Measurements from ENCODE around the gene LENG1. TPM values are rescaled to one million over a fixed set of nuclear protein-coding genes. Genes with fewer than 3 reads are reported as not detected.

LENG1 gene
- total and polyA plus RNA-seq, 9 of the 15 experiments (the other 6 are each of a cell fraction or from before 2014, with no cell fraction given), result 0.30 to 10.5 (median 4.7) TPM

- BruUV-seq (replicated peaks), result TSS peak; percentile 92
- Histone ChIP-seq H4K20me1 (replicated peaks; ENCODE audit: control insufficient read depth, insufficient read depth, low read length) (no peaks in the 10 kb centered on the region), H3K36me3 (ENCODE audit: control insufficient read depth, insufficient read depth, low read length) (peaks cover 44% of the 10 kb centered on the region; the same call in 2 of the 3 replicates), H3K79me2 (ENCODE audit: control insufficient read depth, insufficient read depth, low read length) (peaks cover 34% of the 10 kb centered on the region), H3K9me1 (ENCODE audit: control insufficient read depth, insufficient read depth, low read length) (peaks cover 3% of the 10 kb centered on the region), H3K9ac (ENCODE audit: insufficient read depth in 1 of 2, low read depth in 2 of 2, low read length in 2 of 2) (peak within 1 kb of the TSS; percentile 92 to 93), H3K4me3 (peak within 1 kb of the TSS; percentile 78), H2AFZ (ENCODE audit: low read depth, low read length) (peak within 1 kb of the TSS; percentile 99), H3K9me3 (replicated peaks; ENCODE audit: control insufficient read depth, insufficient read depth, low read depth, low read length) (no peaks in the 10 kb centered on the region), H3K4me1 (replicated peaks in 1 of 2; ENCODE audit: control insufficient read depth in 2 of 2, insufficient read depth in 2 of 2, low read length in 2 of 2) (peaks cover 3 to 15% of the 10 kb centered on the region in 2 experiments; a peak in 3 of 5 replicates), H3K27me3 (ENCODE audit: control insufficient read depth in 2 of 2, insufficient read depth in 2 of 2, low read length in 2 of 2) (no peaks in the 10 kb centered on the region), H3K4me2 (ENCODE audit: insufficient read depth, low read length) (peak within 1 kb of the TSS; percentile 99), H3K27ac (ENCODE audit: extremely low read depth, low read depth, low read length) (peak within 1 kb of the TSS; percentile 93)
- ChIA-PET POLR2A (interaction anchor here (0.6 to 2.0 kb wide), 15 partner anchors 9 to 87 kb away, joined by 3 to 14 read pairs (median 5); partner anchors contain the start of genes CNOT3, LENG1, NDUFA3 and OSCAR), CTCF (ENCODE audit: low intra/inter-chr PET ratio) (interaction anchor here (1.2 kb wide), 1 partner anchor 13 kb away, joined by 3 read pairs; no protein-coding TSS in a partner anchor)
- under 1% methylated on average over 60 of the region's 60 CpGs for WGBS (ENCODE audit: insufficient coverage, low coverage, missing lambda C conversion rate)
- FAIRE-seq (peak; percentile 99), DNase-seq (ENCODE audit: extremely low read depth in 1 of 4, low spot score in 3 of 4) (peak; percentile 96 to 99 (median 98)), ATAC-seq (peak; percentile 97)
- intact Hi-C loops (cut with micrococcal nuclease) (loop anchor here (1.0 kb wide), 1 partner anchor 22 kb away; the partner anchor contains the start of gene CNOT3), in situ Hi-C loops (cut with MboI) (no loop called here)
- no peak for TF ChIP-seq GTF2F1 (IDR thresholded peaks at IDR 0.05; ENCODE audit: low read depth, low read length)
- peak; percentile 99 for TF ChIP-seq CXXC5 (CRISPR knock-in tag; IDR thresholded peaks at IDR 0.05)
- peak; percentile 88; the same call in 1 of the 2 replicates for TF ChIP-seq CBFB (CRISPR knock-in tag; IDR thresholded peaks at IDR 0.05)
- TF ChIP-seq BACH1 (tag; IDR thresholded peaks at IDR 0.05), result peak; percentile 77; the same call in 1 of the 2 replicates
- TF ChIP-seq TRIM28 (IDR thresholded peaks at IDR 0.05), result peak; percentile 66; the same call in 1 of the 2 replicates
- 0 out of 2 replicates have a peak, but pooled peaks have one; percentile 7 for TF ChIP-seq MAFK (IDR thresholded peaks at IDR 0.05; ENCODE audit: low read length)
- TF ChIP-seq EP300 (IDR thresholded peaks at IDR 0.05; ENCODE audit: low read length), result peak; percentile 57
- no peak for TF ChIP-seq NR4A1 (CRISPR knock-in tag; IDR thresholded peaks at IDR 0.05)
- TF ChIP-seq NR4A1 (tag; IDR thresholded peaks at IDR 0.05), result peak; percentile 90
- peak; percentile 95; a peak in 3 of 4 replicates for TF ChIP-seq SIN3A (IDR thresholded peaks at IDR 0.05; ENCODE audit: borderline replicate concordance in 2 of 2, control insufficient read depth in 1 of 2, low read depth in 2 of 2, low read length in 2 of 2)
- TF ChIP-seq ZNF41 (CRISPR knock-in tag; conservative IDR thresholded peaks at IDR 0.05), result no peak
- TF ChIP-seq ZNF12 (CRISPR knock-in tag; IDR thresholded peaks at IDR 0.05), result peak; percentile 100
- no peak for TF ChIP-seq NFE2L1 (tag; IDR thresholded peaks at IDR 0.05; ENCODE audit: borderline replicate concordance, low read depth)
- TF ChIP-seq CBFA2T2 (conservative IDR thresholded peaks at IDR 0.05), result no peak
- peak; percentile 82 for TF ChIP-seq LCOR (CRISPR knock-in tag; IDR thresholded peaks at IDR 0.05)
- peak; percentile 16 for TF ChIP-seq SMAD1 (IDR thresholded peaks at IDR 0.05; ENCODE audit: low read depth, low read length, partially characterized antibody)
- peak; percentile 81; the same call in 1 of the 2 replicates for TF ChIP-seq RB1 (IDR thresholded peaks at IDR 0.05; ENCODE audit: low read depth)
- peak; percentile 87 for TF ChIP-seq ZNF740 (CRISPR knock-in tag; IDR thresholded peaks at IDR 0.05)
- peak in 1 of 2 experiments; percentile 77; a peak in 2 of 4 replicates for TF ChIP-seq ZNF740 (tag; IDR thresholded peaks at IDR 0.05)
Measured at GRCh38 chr19:54115109-54116063, 44.1 kb downstream of the LENG1 start, which contains the start of the genes PRPF31 and TFPT. Gene PRPF31 (plus strand): TSS chr19:54115754. CDS start chr19:54118279, 2,525 bp downstream. Gene TFPT (minus strand): TSS chr19:54115657. CDS start chr19:54115269, 388 bp downstream.

All from K562 (cell line).